Measurements from ENCODE around the gene WNK2.
"Not testable (repeated sequence)": the region's sequence is repeated elsewhere in the genome, so short reads cannot be mapped to it uniquely, and the experiment has no call there.

The WNK2 gene

GRCh38 chr9:93237540-93237939 is 53.6 kb downstream of the WNK2 start:
- no peak for DNase-seq (ENCODE audit: low spot score)

GRCh38 chr9:93238953-93239925 is 55.3 kb downstream of the WNK2 start:
- no peak for DNase-seq (ENCODE audit: low spot score)

- DNase-seq (ENCODE audit: low spot score), result no peak
Measured at GRCh38 chr9:93240891-93241334, 57.0 kb downstream of the WNK2 start.

GRCh38 chr9:93243112-93243511 is 59.2 kb downstream of the WNK2 start:
- no peak for DNase-seq (ENCODE audit: low spot score)

- no peak for DNase-seq (ENCODE audit: low spot score)
Measured at GRCh38 chr9:93244101-93244500, 60.2 kb downstream of the WNK2 start.

GRCh38 chr9:93244510-93245436 is 60.8 kb downstream of the WNK2 start:
- no peak for DNase-seq (ENCODE audit: low spot score)

- DNase-seq (ENCODE audit: low spot score), result no peak
Measured at GRCh38 chr9:93245437-93245970, 61.6 kb downstream of the WNK2 start.

- no peak for DNase-seq (ENCODE audit: low spot score)
Measured at GRCh38 chr9:93246111-93246510, 62.2 kb downstream of the WNK2 start.

- no peak for DNase-seq (ENCODE audit: low spot score)
Measured at GRCh38 chr9:93246526-93246925, 62.6 kb downstream of the WNK2 start.

- no peak for DNase-seq (ENCODE audit: low spot score)
Measured at GRCh38 chr9:93247099-93247865, 63.3 kb downstream of the WNK2 start.

- DNase-seq (ENCODE audit: low spot score), result no peak
Measured at GRCh38 chr9:93247892-93248291, 64.0 kb downstream of the WNK2 start.

- no peak for DNase-seq (ENCODE audit: low spot score)
Measured at GRCh38 chr9:93248386-93249040, 64.6 kb downstream of the WNK2 start.

- no peak for DNase-seq (ENCODE audit: low spot score)
Measured at GRCh38 chr9:93250185-93250584, 66.2 kb downstream of the WNK2 start.

GRCh38 chr9:93251309-93251708 is 67.4 kb downstream of the WNK2 start:
- DNase-seq (ENCODE audit: low spot score), result not testable (repeated sequence)

- DNase-seq (ENCODE audit: low spot score), result no peak
Measured at GRCh38 chr9:93252116-93252780, 68.3 kb downstream of the WNK2 start.

- DNase-seq (ENCODE audit: low spot score), result no peak
Measured at GRCh38 chr9:93252781-93253530, 69.0 kb downstream of the WNK2 start.

GRCh38 chr9:93253633-93254032 is 69.7 kb downstream of the WNK2 start:
- no peak for DNase-seq (ENCODE audit: low spot score)

GRCh38 chr9:93254061-93254481 is 70.1 kb downstream of the WNK2 start:
- no peak for DNase-seq (ENCODE audit: low spot score)

GRCh38 chr9:93254806-93255493 is 71.0 kb downstream of the WNK2 start:
- DNase-seq (ENCODE audit: low spot score), result no peak

Measured in AG08396 (cell line).